Measurements from ENCODE around the gene HFE. TPM values are rescaled to one million over a fixed set of nuclear protein-coding genes. Genes with fewer than 3 reads are reported as not detected.

The HFE gene
- total and polyA plus RNA-seq, 8 donors: 3.1 to 10.2 (median 3.6) TPM

DNA sequence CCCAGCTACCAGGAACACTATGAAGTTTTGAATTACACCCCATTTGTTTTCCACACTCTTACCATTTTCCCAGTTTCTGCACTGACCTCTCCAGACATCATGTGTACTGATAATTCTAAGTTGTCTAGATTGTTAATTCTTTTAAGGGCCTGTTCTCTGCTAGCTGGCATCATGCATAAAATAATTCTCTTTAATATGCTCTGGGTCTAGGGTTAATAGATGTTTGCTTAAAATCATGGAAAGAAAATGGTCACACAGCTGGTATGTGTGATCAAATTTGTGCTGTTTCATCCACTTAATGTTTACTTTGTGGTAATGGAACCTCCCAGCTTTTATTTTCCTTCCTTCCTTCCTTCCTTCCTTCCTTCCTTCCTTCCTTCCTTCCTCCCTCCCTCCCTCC is 49.1 kb downstream of the HFE start:
- intact Hi-C loops (cut with DNase I): no loop called here
- H3K4me1 ChIP-seq: no peaks in the 10 kb centered on the region
- no peaks in the 10 kb centered on the region for H3K27me3 ChIP-seq
- DNase-seq: no peak
- H3K4me3 ChIP-seq: no peak overlapping the region
- no peak for ATAC-seq
- no peak for FAIRE-seq
- H3K27ac ChIP-seq: no peak overlapping the region
- peaks cover 0 to 6% (median 0%) of the 10 kb centered on the region in 3 donors for H3K36me3 ChIP-seq
- TF ChIP-seq, protein P1, sequence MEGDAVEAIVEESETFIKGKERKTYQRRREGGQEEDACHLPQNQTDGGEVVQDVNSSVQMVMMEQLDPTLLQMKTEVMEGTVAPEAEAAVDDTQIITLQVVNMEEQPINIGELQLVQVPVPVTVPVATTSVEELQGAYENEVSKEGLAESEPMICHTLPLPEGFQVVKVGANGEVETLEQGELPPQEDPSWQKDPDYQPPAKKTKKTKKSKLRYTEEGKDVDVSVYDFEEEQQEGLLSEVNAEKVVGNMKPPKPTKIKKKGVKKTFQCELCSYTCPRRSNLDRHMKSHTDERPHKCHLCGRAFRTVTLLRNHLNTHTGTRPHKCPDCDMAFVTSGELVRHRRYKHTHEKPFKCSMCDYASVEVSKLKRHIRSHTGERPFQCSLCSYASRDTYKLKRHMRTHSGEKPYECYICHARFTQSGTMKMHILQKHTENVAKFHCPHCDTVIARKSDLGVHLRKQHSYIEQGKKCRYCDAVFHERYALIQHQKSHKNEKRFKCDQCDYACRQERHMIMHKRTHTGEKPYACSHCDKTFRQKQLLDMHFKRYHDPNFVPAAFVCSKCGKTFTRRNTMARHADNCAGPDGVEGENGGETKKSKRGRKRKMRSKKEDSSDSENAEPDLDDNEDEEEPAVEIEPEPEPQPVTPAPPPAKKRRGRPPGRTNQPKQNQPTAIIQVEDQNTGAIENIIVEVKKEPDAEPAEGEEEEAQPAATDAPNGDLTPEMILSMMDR (IDR thresholded peaks at IDR 0.05): no peak
- H3K9me3 ChIP-seq: no peaks in the 10 kb centered on the region

DNA sequence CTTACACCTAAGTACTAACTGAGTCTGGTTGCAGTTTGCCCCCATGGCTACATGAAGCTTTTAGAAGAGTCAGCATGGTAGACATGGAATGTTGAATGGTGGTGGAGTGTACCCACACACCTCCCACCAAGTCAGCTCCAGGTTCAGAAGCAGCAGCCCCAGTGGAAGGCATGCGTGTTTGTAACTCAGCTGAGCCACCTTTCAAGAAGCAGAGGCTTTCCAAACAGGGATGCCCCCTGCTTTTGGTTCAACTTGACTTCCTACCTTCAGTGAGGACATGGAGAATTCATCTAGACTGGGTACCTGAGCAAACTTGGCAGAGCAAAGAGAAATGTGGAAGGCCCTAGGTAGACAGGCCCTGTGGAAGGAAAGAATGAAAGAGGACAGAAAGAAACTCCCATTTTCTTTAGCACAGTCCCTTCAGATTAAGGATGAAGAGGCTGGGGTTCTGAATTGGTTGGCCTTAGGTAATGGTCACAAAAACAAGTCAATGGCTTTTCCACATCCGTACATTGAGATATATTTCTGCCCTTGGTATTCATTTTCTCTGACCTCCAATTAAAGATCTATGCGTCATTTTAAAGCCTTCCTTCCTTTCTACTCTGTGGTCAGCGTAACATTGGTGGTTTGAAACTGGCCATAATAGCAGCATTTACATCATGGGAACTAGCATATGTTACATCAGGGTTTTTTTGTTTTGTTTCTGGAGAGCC is 53.2 kb downstream of the HFE start:
- FAIRE-seq (no peak), DNase-seq (no peak), ATAC-seq (no peak)
- Histone ChIP-seq H3K4me1 (peaks cover 0 to 5% (median 0%) of the 10 kb centered on the region in 3 donors), H3K4me3 (no peak overlapping the region), H3K9me3 (no peaks in the 10 kb centered on the region), H3K36me3 (peaks cover 0 to 6% (median 0%) of the 10 kb centered on the region in 3 donors), H3K27ac (peak overlapping the region in 1 of 4 donors; percentile 41), H3K27me3 (no peaks in the 10 kb centered on the region)
- TF ChIP-seq, protein P1 (IDR thresholded peaks at IDR 0.05): no peak
- 97 to 98% methylated on average over 4 of the region's 4 CpGs for WGBS, 2 donors
- intact Hi-C loops (cut with DNase I): no loop called here

DNA sequence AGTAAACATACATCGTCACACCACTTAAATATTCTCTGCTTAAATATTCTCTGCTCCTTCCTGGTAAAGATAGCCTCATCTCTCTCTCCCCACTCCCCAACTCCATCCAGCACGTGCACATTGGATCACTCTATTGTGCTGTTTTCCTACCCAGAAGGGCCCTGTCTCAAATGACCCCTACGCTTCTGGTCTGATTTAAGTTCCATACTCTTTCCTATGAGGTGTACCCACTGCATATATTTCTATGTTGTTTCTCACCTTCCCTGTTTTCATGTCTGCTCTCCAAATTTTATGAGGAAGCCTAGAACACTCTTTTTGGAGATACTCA is 53.7 kb downstream of the HFE start:
- TF ChIP-seq, protein P1 (IDR thresholded peaks at IDR 0.05): no peak
- H3K4me3 ChIP-seq: no peak overlapping the region
- no peak for FAIRE-seq
- no peak for DNase-seq
- H3K4me1 ChIP-seq: peaks cover 0 to 5% (median 0%) of the 10 kb centered on the region in 3 donors
- no peaks in the 10 kb centered on the region for H3K27me3 ChIP-seq
- H3K36me3 ChIP-seq: peaks cover 0 to 6% (median 0%) of the 10 kb centered on the region in 3 donors
- no peaks in the 10 kb centered on the region for H3K9me3 ChIP-seq
- intact Hi-C loops (cut with DNase I): no loop called here
- ATAC-seq: no peak
- H3K27ac ChIP-seq: peak overlapping the region; percentile 10 to 59 (median 34)
- WGBS, 2 donors: 88 to 92% methylated on average over 3 of the region's 3 CpGs

- Histone ChIP-seq H3K9me3 (no peaks in the 10 kb centered on the region), H3K4me1 (peaks cover 0 to 5% (median 0%) of the 10 kb centered on the region in 3 donors), H3K27ac (peak overlapping the region; percentile 10 to 59 (median 34)), H3K27me3 (no peaks in the 10 kb centered on the region), H3K36me3 (peaks cover 0 to 6% (median 0%) of the 10 kb centered on the region in 3 donors), H3K4me3 (no peak overlapping the region)
- intact Hi-C loops (cut with DNase I): no loop called here
- FAIRE-seq (no peak), ATAC-seq (peak; percentile 75 to 92 (median 86)), DNase-seq (peak in 2 of 6 donors; percentile 43 to 60)
- WGBS, 2 donors: 30 to 39% methylated on average over 4 of the region's 4 CpGs
- TF ChIP-seq, protein P1 (IDR thresholded peaks at IDR 0.05): no peak
Measured at GRCh38 chr6:26141378-26141904, 54.2 kb downstream of the HFE start.

DNA sequence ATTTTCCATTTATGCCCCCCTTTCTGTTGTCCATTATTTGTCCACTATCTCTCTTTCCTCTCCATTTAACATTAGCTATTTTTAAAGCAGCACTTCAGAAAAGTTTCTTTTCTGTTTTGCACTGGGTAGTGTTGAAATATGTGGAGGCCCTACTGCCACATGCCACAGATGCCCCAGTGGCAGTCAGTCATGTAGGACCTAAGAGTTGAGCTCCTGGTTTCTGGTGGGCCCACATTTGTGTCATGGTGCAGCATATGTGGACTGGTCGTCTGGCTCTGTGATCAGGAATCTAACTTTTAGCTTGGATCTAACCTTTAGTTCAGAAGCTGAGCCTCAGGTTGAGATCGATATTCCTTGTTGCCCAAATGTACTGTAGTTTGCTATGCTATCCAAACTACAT is 54.8 kb downstream of the HFE start:
- intact Hi-C loops (cut with DNase I): no loop called here
- no peak overlapping the region for H3K4me3 ChIP-seq
- H3K4me1 ChIP-seq: peaks cover 0 to 5% (median 0%) of the 10 kb centered on the region in 3 donors
- ATAC-seq (peak in 1 of 4 donors; percentile 12), DNase-seq (no peak), FAIRE-seq (no peak)
- 69 to 76% methylated on average over 2 of the region's 2 CpGs for WGBS, 2 donors
- peak overlapping the region in 2 of 4 donors; percentile 41 to 59 for H3K27ac ChIP-seq
- peaks cover 0 to 6% (median 0%) of the 10 kb centered on the region in 3 donors for H3K36me3 ChIP-seq
- no peaks in the 10 kb centered on the region for H3K9me3 ChIP-seq
- H3K27me3 ChIP-seq: no peaks in the 10 kb centered on the region
- TF ChIP-seq, protein P1 (IDR thresholded peaks at IDR 0.05): no peak

Data from pancreas (tissue), 10 donors.